ENCODE data around the gene RNF175. TPM values are rescaled to one million over a fixed set of nuclear protein-coding genes. Genes with fewer than 3 reads are reported as not detected.

The RNF175 gene
- total RNA-seq, 2 donors from 2014 or later: not detected

DNA sequence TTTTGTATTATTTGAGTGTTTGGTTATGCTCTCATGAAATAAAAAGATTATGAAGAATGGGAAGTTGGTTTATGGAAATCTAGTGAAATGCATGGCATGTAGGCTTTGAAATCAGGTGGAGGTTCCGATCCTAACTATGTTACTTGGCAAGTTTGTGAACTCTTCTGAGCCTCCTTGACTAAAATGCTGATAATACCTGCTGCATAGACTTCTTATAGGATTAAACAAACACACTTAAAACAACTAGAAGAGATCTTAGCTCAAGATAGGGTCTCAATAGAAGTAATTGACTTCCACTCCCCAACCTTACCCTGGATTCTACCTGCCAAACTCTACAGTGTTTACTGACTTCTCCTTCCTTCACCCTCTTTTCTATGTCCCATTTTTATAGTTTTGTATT lies 97.9 kb downstream of the RNF175 start:
- intact Hi-C loops (cut with DNase I): no loop called here
- no peak for TF ChIP-seq POLR2A (IDR thresholded peaks at IDR 0.05)
- WGBS, 2 donors: 88 to 100% methylated on average over 1 of the region's 1 CpG
- Histone ChIP-seq H3K27me3 (no peaks in the 10 kb centered on the region), H3K27ac (peak overlapping the region in 1 of 4 donors; percentile 25), H3K9me3 (no peaks in the 10 kb centered on the region), H3K4me1 (no peaks in the 10 kb centered on the region), H3K4me3 (no peak overlapping the region), H3K36me3 (replicated peaks in 1 of 2; ENCODE audit: insufficient read depth in 1 of 2, low read depth in 2 of 2) (no peaks in the 10 kb centered on the region)
- DNase-seq (no peak), ATAC-seq (no peak)

DNA sequence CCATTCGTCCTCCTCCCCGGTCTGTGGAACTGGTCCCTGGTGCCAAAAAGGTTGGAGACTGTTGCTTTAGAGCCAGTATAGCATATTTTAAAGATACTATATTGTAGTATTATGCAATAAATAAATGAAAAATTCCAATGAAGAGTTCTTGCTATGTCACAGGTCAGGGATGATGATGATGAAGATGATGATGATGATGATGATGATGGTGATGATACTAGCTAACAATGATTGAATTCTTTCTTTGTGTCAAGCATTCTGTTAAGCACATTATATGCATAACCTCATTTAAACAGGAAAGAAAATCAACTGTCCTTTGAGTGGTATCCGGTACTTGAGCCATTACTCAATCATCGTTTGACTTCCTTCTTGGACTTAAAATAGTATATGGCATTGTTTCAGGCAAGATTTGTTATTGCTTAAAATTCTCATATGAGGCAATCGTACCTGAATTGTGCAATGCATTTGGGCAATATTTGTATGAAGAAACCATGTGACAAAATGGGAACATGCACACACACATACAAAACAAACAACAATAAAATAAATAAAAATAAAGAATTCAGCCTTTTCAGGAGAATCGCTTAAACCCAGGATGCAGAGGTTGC lies 98.5 kb downstream of the RNF175 start:
- DNase-seq (no peak), ATAC-seq (peak; percentile 42)
- Histone ChIP-seq H3K9me3 (no peaks in the 10 kb centered on the region), H3K27ac (peak overlapping the region in 1 of 4 donors; percentile 46), H3K4me1 (no peaks in the 10 kb centered on the region), H3K36me3 (replicated peaks in 1 of 2; ENCODE audit: insufficient read depth in 1 of 2, low read depth in 2 of 2) (no peaks in the 10 kb centered on the region), H3K4me3 (no peak overlapping the region), H3K27me3 (no peaks in the 10 kb centered on the region)
- WGBS, 2 donors: 60 to 68% methylated on average over 6 of the region's 6 CpGs
- intact Hi-C loops (cut with DNase I): no loop called here
- TF ChIP-seq POLR2A (IDR thresholded peaks at IDR 0.05): no peak
- TF ChIP-seq, protein P1, sequence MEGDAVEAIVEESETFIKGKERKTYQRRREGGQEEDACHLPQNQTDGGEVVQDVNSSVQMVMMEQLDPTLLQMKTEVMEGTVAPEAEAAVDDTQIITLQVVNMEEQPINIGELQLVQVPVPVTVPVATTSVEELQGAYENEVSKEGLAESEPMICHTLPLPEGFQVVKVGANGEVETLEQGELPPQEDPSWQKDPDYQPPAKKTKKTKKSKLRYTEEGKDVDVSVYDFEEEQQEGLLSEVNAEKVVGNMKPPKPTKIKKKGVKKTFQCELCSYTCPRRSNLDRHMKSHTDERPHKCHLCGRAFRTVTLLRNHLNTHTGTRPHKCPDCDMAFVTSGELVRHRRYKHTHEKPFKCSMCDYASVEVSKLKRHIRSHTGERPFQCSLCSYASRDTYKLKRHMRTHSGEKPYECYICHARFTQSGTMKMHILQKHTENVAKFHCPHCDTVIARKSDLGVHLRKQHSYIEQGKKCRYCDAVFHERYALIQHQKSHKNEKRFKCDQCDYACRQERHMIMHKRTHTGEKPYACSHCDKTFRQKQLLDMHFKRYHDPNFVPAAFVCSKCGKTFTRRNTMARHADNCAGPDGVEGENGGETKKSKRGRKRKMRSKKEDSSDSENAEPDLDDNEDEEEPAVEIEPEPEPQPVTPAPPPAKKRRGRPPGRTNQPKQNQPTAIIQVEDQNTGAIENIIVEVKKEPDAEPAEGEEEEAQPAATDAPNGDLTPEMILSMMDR (IDR thresholded peaks at IDR 0.05): no peak

Other genes starting within 250 kb of the RNF175 start
- gene TLR2, start 75.7 kb downstream of the RNF175 start, total RNA-seq: 10 to 100 TPM in 1 of 2 donors, 1 to 10 TPM in 1; 9.9 to 15.8 TPM
- 10 to 100 TPM; 11.9 to 12.5 TPM for gene SFRP2, start 29.1 kb upstream of the RNF175 start, total RNA-seq